ENCODE data around the gene HAGH.

GRCh38 chr16:1768061-1768766, 58.4 kb downstream of the HAGH start:
- TF ChIP-seq MYNN (tag by site-specific recombination; IDR thresholded peaks at IDR 0.05; ENCODE audit: borderline replicate concordance) = no peak
- TF ChIP-seq ZNF311 (tag by site-specific recombination; IDR thresholded peaks at IDR 0.05; ENCODE audit: borderline replicate concordance) = no peak
- no peak for TF ChIP-seq TCF7L2 (IDR thresholded peaks at IDR 0.05; ENCODE audit: borderline replicate concordance, low read depth, low read length)
- no peak for TF ChIP-seq ZNF645 (tag by site-specific recombination; IDR thresholded peaks at IDR 0.05)
- no peak for TF ChIP-seq CTCF (tag by site-specific recombination; IDR thresholded peaks at IDR 0.05)
- no peak for TF ChIP-seq ZNF510 (tag by site-specific recombination; IDR thresholded peaks at IDR 0.05; ENCODE audit: insufficient replicate concordance)

Data from HEK293 (cell line).